Globus pallidus (tissue), 1 donor: ENCODE data around the gene SUV39H1.
A peak's percentile ranks its signal among the peaks of the same experiment; 100 is the strongest.

Experiments used
- DNase-seq: peaks from one replicate; pipeline ENCODE4 v3.0.0-alpha.2; 2015; ENCODE audit warnings: low spot score

SUV39H1 gene

DNA sequence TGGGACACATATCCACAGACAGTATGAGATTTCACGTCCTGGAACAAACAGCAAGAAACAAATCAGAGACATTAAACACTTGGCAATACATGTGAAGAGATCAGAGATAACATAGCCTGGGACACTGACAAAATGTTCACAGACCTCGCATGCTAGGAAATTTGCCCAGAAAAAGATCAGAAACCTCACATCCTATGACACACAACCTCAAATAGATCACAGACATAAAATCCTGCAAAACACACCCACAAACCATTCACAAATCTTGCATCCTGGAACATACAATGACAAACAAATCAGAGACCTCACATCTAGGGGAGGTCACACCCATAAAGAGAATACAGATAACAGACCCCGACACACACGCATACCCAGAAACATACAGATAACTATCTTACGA lies 18.0 kb downstream of the SUV39H1 start:
- DNase-seq: no peak

DNA sequence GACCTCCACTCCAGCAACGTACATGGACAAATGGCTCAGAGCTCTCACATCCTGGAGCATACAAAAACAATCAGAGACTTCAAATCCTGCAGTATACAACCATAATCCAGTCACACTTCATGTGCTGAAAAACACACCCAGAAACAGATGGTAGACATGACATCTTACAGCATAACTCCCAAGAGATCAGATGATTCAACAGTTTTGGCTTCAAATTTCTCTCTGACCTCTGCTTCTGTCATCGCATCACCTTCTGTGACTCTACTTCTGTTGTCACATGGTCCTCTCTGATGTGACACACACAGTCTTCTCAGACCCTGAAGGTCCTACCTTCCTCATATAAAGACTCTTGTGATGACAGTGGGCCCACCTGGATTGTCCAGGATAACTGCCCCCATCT lies 18.5 kb downstream of the SUV39H1 start:
- DNase-seq: no peak

DNA sequence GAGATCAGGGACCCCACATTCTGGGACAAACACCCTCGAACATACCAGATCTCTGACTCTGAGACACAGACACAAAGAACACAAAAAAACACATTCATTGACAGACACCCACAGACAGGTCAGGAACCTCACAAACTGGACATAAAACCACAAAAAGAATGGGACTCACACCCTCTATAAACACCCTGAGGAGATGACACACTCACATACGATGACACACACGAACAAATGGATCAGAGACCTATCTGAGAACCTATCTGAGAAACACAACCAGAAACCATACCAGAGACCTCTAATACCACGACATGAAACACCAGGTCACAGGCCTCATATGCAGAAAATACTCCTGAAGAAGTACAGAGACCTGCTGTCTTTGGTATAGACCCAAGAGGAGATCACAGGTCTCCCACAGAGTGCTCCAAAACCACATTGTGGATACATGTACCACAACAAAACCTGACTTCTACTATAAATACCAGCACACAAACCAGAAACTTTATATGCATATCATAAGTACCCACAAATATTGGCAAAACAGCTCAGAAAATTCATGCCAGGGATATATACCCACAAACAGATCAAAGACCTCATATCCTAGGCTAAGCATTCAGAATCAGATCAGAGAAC lies 19.5 kb downstream of the SUV39H1 start:
- DNase-seq: no peak

DNA sequence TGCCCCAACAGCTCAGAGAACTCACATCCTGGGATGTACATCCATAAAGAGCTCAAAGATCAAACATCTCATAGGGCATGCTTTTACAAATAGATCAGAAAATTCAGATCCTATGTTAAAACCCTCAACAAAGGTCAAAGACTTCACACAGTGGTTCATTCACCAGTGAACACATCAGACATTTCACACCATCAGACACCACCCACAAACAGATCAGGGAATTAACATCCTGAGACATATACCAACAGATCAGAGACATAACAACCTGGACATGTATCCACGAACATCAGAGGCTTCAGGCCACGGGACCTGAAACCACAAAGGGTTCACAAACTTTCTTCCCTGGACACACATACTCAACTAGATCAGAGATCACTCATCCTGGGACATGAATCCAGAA lies 23.4 kb downstream of the SUV39H1 start:
- DNase-seq: no peak

DNA sequence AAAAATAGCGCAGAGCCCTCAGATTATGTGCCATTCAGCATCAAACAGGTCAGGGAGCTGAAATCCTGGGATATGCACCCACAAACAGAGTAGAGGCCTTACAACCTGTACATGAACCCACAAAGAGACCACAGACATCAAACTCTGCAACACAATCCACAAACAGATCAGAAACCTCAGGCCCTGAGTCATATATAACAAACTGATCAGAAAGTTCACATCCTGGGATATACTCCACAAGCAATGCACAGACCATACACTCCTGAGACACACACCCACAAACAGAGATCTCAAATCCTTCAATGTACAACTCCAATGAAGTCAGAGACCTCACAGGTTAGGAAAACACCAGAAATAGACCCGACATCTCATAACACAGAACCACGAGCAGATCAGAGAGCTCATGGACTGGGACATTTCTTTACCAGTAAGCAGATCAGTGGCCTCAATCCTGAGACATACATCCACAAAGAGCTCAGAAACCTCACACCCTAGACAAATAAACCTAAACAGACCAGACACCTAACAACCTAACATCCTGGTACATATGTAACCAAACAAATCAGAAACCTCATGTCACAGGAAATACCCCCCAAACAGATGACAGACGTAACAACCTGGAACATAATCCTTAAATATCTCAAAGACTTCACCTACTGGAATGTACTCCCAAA lies 24.2 kb downstream of the SUV39H1 start:
- no peak for DNase-seq

DNA sequence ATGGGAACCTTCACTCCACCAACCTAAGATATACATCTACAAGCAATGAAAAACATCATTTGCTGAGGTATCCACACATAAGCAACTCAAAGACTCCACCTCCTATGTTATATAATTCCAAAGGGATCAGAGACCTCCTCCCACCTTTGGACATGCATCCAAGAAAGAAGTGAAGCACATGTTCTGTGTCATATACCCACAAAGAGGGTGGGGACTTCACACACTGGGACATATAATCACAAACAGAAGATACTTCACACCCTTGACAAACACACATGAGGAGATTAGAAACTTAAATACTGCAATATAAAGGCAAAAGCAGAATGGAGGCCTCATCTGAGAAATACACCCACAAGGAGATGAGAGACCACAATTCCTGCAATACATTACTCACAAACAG lies 25.4 kb downstream of the SUV39H1 start:
- DNase-seq: no peak

DNA sequence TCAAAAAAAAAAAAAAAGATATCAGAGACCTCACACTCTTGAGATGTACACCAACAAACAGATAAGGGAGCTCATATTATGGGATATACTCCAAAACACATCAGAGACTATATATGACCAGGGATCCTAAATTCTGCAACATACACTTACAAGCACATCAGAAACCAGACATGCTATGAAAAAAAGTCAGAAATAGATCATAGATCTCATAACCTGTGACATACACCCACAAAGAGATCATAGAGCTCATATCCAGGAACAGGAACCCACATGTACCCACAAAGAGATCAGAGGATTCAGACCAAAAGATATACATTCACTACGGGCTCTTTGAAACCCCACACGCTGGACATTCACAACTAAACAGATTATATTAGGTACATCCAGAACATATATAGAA lies 30.1 kb downstream of the SUV39H1 start:
- no peak for DNase-seq

DNA sequence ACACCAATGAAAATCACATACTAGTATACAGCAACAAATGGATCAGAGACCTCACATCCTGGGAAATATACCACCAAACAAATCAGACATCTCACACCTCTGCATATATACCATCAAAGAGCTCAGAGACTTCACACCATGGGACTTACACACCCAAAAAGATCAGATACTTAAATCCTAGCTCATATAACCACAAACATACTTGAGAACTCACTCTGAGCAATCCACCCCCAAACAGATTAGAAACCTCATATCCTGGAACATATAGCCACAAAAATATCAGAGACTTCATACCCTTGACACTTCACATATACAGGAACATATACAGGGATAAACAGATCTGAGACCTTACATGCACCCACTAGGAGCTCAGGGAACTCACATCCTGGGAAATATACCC lies 32.1 kb downstream of the SUV39H1 start:
- no peak for DNase-seq

DNA sequence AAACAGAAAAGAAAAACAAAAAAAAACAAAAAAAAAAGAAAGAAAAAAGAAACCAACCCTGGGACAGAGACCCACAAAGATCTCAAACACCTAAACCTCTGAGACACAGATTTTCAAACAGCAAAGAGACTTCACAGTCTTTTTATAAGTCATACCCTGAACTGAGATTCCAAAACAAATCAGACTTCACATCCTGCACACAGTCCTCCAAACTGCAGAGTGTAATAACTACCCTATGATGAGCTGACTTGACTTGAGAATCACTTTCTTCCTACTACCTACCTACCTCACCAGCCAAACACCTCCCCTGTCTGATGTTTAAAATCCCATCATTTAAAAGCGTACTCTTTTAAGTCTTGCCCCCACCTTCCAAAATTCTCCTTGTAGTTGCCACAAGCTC lies 39.8 kb downstream of the SUV39H1 start:
- no peak for DNase-seq

DNA sequence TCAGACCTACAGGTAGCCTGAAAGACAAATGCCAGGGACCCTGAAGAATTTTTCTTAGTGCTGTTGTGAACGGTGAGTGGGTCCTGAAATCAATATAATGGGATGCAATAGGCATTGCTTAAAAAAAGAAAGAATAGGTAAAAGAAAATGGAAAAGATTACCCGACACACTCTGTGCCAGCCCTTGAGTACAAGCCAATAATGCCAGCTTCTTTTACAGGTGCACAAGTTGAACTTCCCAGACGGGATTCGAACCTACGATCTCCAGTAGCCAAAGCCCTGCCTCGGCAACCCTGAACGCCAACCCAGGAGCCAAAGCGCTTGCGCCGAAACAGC lies 40.3 kb downstream of the SUV39H1 start:
- no peak for DNase-seq

DNA sequence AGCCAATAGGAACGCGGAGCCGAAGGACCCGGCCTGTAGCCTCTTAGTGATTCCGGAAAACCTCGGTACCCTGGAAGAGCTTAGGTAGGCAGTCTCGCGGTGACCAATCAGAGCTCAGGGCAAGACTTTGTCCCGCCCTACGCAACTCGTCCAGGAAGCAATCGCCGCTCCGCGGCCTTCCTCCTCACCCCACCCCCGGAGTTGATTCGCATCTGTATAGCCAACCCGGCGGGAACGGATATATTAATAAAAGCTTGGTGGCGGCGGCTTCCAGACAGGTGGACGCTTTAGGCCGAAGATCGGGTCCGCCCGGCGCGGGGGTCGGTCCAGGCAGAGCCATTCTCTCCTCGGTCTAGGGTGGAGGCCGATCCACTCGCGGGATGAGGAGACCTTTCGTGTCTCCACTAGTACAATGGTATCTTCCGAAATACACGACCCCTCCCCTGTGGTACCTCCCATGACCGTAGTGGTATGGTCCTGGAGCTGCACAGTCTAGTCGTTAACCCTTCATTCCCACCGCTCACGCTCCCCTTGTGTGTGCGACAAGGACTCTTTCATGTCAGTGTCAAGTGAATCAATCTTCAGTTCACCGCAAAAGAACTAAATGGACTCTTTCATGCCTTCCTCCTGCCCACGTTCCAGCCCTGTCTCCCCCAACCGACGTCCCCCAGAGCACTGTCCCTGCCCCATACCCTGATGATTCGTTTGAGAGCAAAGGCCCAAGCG lies 40.8 kb downstream of the SUV39H1 start:
- DNase-seq: peak; percentile 96

DNA sequence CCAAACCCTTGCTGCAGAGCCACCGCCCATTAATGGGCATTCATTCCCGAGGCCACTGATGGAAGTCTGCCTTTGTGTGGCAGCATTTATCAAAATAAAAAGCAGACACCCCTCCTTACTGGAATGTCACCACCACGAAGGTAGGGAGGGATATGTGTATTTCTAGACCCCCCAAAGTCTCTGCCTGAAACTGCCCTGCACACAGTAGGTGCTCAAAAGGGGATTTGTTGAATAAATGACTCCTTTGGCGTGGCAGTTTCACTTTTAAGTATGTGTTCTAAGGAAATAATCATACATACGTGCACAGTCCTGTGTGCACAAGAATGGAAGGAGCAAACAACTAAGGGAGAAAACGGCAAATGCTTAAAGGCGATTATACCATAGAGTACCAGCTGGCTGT lies 41.4 kb downstream of the SUV39H1 start:
- DNase-seq: no peak

DNA sequence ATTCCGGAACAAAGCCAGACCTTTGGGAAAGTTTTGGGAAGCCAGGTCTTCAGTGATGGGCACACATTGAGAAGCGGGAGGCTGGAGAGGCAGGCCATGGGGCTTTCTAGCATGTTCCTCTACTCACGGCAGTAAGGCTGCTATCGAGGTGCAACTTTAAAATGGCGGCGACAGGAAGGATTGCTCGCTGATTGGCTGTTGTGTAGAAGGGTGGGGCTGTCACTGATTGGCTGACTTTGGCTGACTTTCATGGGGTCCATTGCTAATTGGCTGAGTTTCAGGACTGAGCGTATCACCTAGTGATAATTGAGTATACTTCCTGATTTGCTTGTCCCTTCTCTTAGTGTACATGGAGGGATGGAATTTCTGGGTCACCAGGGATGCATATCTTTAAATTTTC lies 45.3 kb downstream of the SUV39H1 start:
- DNase-seq: no peak

DNA sequence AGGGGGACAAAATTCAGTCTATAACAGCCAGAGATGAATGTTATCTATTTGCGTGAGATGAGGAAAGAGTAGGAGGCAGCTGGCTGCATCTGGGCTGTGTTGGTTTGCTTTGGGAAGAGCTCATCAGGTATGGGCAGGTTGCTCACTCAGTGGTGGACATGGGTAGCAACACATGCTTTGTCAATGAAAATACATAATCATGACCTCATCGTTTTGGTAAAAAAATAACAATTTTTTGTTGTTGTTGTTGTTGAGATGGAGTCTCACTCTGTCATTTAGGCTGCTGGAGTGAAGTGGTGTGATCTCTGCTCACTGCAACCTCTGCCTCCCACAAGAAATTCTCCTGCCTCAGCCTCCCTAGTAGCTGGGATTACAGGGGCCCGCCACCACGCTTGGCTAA lies 48.7 kb downstream of the SUV39H1 start:
- DNase-seq: no peak

DNA sequence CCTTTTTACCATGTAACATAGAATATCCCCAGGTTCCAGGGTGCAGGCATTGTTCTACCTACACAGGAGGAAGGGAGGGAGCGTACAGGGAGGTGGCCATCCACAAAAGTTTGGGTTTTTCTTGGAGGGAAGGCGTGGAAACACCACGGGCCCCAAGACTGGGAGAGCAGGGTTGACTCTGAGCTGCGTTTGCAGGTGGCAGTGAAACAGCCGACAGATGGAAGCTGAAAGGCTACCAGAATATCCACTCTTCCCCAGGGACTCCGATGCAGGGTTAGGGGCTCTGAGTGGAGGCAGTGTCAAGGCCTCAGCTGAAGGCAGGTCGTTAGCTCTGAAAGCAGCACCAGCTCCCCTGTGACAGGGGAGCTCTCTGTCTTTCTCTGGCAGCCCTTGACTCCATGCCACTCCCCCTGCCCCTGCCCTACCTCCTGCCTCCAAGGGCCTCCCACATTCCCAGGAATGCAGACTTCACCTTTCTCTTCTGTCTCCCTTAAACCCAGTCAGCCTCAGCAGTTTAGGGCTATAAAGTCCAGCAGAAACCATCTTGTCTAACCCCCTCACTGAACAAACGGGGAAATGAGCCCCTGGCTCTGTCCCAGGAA lies 51.0 kb downstream of the SUV39H1 start:
- no peak for DNase-seq

DNA sequence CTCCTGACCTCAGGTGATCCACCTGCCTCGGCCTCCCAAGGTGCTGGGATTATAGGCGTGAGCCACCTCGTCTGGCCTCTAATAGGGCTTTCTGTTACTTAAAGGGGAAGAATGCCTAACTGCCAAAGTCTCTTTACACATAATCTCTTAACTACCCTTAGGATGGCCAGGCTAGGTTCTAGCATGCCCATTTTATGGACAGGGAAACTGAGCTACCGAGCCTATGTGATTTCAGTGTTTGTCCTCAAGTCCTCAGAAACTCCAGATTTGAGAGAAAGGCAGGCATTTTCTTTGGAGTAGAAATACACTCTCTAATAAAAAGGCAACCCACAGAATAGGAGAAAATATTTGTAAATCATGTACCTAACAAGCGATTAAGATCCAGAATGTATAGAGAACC lies 52.6 kb downstream of the SUV39H1 start:
- no peak for DNase-seq

DNA sequence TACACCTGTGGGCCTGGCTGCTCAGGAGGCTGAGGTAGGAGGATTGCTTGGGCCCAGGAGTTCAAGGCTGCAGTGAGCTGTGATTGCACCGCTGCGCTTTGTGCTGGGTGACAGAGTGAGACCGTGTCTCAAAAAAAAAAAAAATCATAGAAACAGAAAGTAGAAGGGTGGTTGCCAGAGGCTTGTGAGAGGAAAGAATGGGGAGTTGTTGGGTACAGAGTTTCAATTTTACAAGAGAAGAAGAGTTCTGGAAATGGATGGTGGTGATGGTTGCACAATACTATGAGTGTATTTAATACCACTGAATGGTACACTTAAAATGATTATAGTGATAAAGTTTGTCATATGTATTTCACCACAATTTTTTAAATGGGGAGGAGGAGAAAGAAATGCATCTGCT lies 54.8 kb downstream of the SUV39H1 start:
- no peak for DNase-seq

DNA sequence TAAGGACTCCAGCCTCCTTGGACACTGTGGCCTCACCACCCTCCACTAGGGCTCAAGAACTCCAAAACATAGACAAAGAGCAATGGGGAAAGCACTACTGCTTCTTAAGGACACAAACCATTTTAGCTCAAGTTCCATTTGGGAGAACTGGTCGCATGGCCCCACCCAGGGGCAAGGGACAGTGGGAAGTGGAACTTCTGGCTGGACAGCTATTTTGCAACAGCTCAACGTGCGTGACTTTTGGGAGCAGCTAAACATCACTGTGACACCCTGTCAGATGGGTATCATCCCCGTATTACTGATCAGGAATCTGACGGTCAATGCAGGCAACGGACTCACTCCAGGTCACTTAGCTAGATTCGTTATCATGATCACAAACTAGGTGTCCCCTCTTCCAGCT lies 56.0 kb downstream of the SUV39H1 start:
- no peak for DNase-seq

DNA sequence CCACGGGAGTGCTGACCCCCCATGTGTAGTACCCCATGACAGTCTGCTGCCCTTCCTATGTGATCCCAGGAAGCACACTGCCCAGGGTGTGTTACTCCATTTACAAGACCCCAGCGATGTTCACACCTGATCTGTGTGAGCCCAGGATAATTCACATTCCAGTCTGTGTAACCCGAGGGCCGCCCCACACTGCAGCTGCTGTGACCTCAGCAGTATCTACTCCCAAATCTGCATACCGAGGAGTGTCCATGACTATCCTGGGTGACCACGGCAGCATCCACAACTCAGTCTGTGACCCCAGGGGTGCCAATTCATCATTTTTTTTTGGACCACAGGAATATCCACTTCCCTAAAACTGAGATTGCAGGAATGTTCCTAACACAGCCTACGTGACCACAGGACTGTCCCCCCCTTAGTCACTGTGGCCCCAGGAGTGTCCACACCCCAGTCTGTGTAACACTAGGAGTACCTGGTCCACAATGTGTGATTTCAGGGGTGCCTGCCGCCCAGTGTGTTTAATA lies 57.2 kb downstream of the SUV39H1 start:
- DNase-seq: no peak

DNA sequence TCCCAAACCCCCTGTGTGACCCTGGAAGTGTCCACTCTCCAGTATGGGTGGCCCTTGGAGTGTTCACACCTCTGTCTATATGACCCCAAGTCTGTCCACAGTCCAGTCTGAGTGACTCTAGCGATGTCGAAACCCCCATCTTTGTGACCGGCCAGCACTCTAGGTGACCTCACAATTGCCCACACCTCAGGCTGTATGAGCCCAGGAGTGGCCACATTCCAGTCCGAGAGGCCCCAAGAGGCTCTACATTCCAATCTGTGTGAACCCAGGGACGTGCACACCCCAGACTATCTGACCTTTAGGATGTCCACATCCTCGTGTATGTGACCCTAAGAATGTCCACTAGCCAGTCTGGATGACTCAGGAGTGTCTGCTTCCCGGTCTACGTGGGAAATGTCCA lies 57.7 kb downstream of the SUV39H1 start:
- no peak for DNase-seq
